ENCODE results near the gene TFDP2.

GRCh38 chr3:142007710-142008399 is 141.5 kb downstream of the TFDP2 start:
- TF ChIP-seq CTCF (IDR thresholded peaks at IDR 0.05): no peak
- no peak for TF ChIP-seq EZH2 (IDR thresholded peaks at IDR 0.05)
- no peak for TF ChIP-seq EZH2phosphoT487 (IDR thresholded peaks at IDR 0.05)
